Activated T-cell treated with anti-CD3 and anti-CD28 coated beads for 4 hours (primary cell): ENCODE results near the gene SLC7A5.
"Not testable (repeated sequence)": the region's sequence is repeated elsewhere in the genome, so short reads cannot be mapped to it uniquely, and the experiment has no call there.

Source experiments
- DNase-seq: peaks from one replicate; pipeline ENCODE4 v3.0.0-alpha.2; 2020

SLC7A5 gene

DNA sequence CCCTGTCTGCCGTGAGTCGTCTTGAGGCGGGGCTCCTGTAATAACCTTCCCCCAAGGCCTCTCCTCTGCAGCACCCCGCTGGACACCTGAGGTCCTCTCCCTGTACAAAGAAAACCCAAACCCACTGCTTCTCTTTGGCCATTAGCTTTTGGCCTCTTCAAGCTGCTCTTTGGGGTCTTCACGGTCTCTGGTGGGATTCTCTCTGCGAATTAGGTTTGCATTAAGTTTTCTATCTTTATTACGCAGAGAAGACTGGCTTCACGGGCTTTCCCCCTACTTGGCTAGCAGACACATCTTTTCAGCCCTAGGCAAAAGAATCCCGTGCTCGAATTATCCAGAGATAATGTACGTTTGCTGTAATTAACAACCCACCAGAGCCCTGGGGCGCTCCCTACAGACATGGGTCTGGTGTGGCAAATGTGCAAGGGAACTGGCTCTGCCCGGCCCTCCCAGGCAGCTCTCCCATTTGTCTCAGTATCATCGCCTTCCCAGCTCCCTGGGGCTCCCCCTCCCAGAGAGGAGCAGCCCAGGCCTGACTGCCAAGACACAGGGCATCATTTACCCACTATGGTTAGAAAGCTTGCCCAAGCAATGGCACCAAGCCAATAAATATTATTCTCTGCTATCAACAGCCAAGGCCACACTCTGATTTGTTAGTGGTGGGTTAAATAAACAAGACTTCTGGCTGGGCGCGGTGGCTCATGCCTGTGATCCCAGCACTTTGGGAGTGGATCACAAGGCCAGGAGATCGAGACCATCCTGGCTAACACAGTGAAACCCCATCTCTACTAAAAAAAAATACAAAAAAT is 78.8 kb downstream of the SLC7A5 start:
- DNase-seq, result no peak

DNA sequence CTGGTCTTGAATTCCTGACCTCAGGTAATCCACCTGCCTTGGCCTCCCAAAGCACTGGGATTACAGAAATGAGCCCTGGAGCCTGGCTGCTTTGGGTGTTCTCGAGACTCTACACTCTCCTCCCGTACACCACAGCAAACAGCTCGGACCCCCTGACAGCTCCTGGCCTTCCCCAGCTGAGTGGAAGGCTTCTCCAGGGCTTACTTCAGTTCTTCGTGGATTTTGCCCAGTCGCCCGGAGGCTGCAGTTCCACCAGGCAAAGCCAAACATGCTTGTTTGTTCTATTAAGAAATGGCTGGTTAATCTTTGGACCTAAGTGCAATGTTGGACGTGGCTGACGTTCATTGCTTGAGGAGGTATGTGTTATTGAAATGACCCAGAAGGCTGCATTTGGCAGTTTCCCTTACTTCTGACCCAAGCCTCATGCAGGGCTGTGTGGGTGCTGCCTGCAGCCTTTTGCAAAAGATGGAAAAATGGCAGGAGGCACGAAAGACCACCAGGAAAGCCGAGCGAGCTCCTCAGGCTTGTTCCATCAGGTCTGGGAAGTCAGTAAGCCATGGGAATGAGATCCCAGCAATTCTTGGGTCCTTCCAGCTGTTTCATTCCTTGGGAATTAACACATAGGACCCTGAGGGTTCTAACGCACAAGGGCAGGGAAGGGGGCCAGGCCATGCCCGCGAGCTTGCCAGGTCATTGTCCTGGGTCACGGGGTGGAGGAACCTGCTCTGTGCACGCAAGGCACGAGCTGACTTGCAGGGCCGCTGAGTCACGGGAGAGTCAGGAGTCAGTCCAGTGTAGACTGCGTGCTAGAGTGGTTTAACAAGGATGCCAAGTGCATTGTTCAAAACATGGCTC is 79.6 kb downstream of the SLC7A5 start:
- no peak for DNase-seq

DNA sequence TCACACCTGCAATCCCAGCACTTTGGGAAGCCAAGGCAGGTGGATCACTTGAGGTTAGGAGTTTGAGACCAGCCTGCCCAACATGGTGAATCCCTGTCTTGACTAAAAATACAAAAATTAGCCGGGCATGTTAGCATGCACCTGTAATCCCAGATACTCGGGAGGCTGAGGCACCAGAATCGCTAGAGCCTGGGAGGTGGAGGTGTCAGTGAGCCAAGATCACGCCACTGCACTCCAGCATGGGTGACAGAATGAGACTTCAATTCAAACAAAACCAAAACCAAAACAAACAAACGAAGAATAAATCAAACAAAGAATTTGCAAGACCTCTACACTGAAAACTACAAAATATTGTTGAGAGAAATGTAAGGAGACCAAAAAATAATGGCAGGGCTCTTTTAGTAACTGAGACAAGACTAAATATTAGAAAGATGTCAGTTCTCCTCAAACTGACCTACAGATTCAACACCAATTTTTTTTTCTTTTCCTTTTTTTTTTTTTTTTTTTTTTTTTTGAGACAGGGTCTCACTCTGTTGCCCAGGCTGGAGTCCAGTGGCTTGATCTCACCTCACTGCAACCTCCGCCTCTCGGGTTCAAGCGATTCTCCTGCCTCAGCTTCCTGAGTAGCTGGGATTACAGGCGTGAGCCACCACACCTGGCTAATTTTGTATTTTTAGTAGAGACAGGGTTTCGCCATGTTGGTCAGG is 80.4 kb downstream of the SLC7A5 start:
- not testable (repeated sequence) for DNase-seq

- DNase-seq, result not testable (repeated sequence)
Observed at GRCh38 chr16:87787451-87788091, 81.7 kb downstream of the SLC7A5 start.

GRCh38 chr16:87784812-87785211 is 84.5 kb downstream of the SLC7A5 start:
- no peak for DNase-seq

DNA sequence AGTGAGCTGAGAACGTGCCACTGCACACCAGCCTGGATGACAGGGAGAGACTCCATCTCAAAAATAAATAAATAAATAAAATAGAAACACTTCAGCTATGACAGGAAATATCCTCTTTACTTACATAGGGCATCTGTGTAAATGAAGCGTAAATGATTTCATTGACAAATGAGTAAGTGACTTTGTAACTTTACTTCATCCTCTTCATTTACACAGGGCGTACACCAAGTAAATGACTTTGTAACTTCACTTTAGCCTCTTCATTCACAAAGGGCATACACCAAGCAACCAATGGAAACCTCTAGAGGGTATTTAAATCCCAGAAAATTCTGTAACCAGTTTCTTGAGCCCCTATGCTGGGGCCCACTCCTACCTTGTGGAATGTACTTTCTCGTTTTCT is 87.3 kb downstream of the SLC7A5 start:
- no peak for DNase-seq

- peak; percentile 26 for DNase-seq
Observed at GRCh38 chr16:87780385-87780989, 88.8 kb downstream of the SLC7A5 start.
